Measurements from ENCODE around the gene ANKIB1. TPM values are rescaled to one million over a fixed set of nuclear protein-coding genes. Genes with fewer than 3 reads are reported as not detected.

The ANKIB1 gene
- total RNA-seq, 6 experiments from 2014 or later: 9.3 to 20.8 (median 15.0) TPM

DNA sequence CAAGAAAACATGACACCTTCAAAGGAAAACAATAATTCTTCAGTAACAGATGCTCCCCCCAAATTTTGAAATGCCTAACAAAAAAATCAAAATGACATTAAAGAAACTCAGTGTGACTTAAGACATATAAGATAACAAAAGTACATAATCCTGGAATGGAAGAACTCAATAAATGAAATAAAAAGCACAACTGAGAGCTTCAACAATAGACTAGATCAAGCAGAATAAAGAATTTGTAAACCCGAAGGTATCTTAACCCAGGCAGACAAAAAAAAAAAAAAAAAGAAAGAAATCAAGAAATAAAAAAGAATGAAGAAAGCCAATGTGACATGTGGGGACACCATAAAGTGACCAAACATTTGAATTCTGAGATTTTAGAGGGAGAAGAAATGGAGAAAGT lies 39.1 kb upstream of the ANKIB1 start:
- TF ChIP-seq POLR2A (IDR thresholded peaks at IDR 0.05): no peak
- TF ChIP-seq, protein P1, sequence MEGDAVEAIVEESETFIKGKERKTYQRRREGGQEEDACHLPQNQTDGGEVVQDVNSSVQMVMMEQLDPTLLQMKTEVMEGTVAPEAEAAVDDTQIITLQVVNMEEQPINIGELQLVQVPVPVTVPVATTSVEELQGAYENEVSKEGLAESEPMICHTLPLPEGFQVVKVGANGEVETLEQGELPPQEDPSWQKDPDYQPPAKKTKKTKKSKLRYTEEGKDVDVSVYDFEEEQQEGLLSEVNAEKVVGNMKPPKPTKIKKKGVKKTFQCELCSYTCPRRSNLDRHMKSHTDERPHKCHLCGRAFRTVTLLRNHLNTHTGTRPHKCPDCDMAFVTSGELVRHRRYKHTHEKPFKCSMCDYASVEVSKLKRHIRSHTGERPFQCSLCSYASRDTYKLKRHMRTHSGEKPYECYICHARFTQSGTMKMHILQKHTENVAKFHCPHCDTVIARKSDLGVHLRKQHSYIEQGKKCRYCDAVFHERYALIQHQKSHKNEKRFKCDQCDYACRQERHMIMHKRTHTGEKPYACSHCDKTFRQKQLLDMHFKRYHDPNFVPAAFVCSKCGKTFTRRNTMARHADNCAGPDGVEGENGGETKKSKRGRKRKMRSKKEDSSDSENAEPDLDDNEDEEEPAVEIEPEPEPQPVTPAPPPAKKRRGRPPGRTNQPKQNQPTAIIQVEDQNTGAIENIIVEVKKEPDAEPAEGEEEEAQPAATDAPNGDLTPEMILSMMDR (IDR thresholded peaks at IDR 0.05): no peak
- 80% methylated on average over 1 of the region's 1 CpG for WGBS (ENCODE audit: insufficient coverage, low coverage, low lambda C conversion rate, missing lambda C conversion rate)
- Histone ChIP-seq H3K4me1 (no peaks in the 10 kb centered on the region), H3K27me3 (no peaks in the 10 kb centered on the region), H3K36me3 (peaks cover 0 to 35% (median 8%) of the 10 kb centered on the region in 4 donors), H3K9me3 (no peaks in the 10 kb centered on the region), H3K4me3 (no peak overlapping the region), H3K27ac (no peak overlapping the region)
- ATAC-seq: no peak
- intact Hi-C loops (cut with DNase I): no loop called here
- no peak for DNase-seq

DNA sequence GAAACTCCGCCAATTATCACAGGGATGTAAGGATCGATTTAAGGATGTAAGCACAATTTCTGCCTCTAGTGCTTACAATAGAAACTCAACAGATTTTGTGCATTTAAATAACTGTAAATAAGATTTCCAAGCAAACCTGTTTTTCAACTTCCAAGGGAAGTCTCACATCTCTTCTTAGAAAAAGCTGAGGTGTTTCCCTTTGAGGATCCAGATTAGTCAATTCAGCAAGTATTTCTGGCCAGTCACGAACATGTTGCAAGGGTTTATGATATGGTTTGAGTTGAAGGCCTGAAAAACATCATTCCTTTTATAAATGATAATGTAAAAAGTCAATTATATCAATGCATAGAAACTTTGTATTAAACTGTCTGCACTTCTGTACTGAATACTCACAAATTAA lies 24.0 kb upstream of the ANKIB1 start:
- DNase-seq: no peak
- intact Hi-C loops (cut with DNase I): no loop called here
- ATAC-seq: no peak
- no peak overlapping the region for H3K4me3 ChIP-seq
- 92% methylated on average over 3 of the region's 3 CpGs for WGBS (ENCODE audit: insufficient coverage, low coverage, low lambda C conversion rate, missing lambda C conversion rate)
- H3K27me3 ChIP-seq: no peaks in the 10 kb centered on the region
- no peaks in the 10 kb centered on the region for H3K4me1 ChIP-seq
- TF ChIP-seq, protein P1 (IDR thresholded peaks at IDR 0.05): no peak
- no peak for TF ChIP-seq POLR2A (IDR thresholded peaks at IDR 0.05)
- no peak overlapping the region for H3K27ac ChIP-seq
- no peaks in the 10 kb centered on the region for H3K9me3 ChIP-seq
- peaks cover 0 to 87% (median 27%) of the 10 kb centered on the region in 4 donors for H3K36me3 ChIP-seq

DNA sequence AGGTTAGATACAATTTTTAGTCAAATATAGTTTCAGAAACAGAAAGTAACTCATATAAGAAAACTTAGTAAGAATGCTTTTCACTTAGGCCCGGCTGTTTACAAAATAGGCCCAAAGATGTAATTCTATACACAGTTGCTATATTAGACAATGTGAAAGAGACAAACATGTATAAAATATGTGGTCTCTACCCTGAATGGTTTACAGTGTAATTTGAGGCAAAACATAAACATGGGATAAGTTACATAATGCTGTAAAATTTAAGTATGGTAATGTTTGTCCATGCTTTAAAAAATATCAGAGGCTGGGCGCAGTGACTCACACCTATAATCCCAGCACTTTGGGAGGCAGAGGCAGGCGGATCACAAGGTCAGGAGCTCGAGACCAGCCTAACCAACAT lies 18.8 kb upstream of the ANKIB1 start:
- DNase-seq: no peak
- H3K4me1 ChIP-seq: no peaks in the 10 kb centered on the region
- intact Hi-C loops (cut with DNase I): no loop called here
- 89% methylated on average over 3 of the region's 4 CpGs for WGBS (ENCODE audit: insufficient coverage, low coverage, low lambda C conversion rate, missing lambda C conversion rate)
- TF ChIP-seq, protein P1 (IDR thresholded peaks at IDR 0.05): no peak
- TF ChIP-seq POLR2A (IDR thresholded peaks at IDR 0.05): no peak
- no peak overlapping the region for H3K27ac ChIP-seq
- H3K27me3 ChIP-seq: no peaks in the 10 kb centered on the region
- peaks cover 0 to 44% (median 12%) of the 10 kb centered on the region in 4 donors for H3K36me3 ChIP-seq
- H3K4me3 ChIP-seq: no peak overlapping the region
- no peak for ATAC-seq
- H3K9me3 ChIP-seq: no peaks in the 10 kb centered on the region

DNA sequence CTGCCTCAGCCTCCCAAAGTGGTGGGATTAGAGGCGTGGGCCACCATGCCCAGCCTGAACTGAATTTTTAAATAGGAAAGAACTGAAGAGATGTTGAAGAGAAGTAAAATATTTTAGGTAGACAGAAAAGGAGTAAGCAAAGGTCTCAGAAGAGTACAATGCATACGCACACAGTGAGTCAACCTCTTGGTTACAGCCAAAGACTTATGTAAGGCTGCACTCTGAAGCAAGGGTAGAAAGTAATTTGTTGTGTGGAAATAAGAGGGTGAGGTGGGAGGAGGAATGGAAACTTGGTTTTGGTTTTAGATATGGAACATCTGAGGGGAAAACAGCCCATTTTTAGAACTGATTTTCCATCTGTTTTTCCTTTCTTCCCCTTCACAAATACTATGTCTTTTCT lies 17.7 kb upstream of the ANKIB1 start:
- no peak overlapping the region for H3K27ac ChIP-seq
- intact Hi-C loops (cut with DNase I): no loop called here
- no peak overlapping the region for H3K4me3 ChIP-seq
- ATAC-seq (no peak), DNase-seq (no peak)
- H3K4me1 ChIP-seq: no peaks in the 10 kb centered on the region
- H3K36me3 ChIP-seq: peaks cover 0 to 43% (median 11%) of the 10 kb centered on the region in 4 donors
- H3K27me3 ChIP-seq: no peaks in the 10 kb centered on the region
- no peak for TF ChIP-seq POLR2A (IDR thresholded peaks at IDR 0.05)
- TF ChIP-seq, protein P1 (IDR thresholded peaks at IDR 0.05): no peak
- no peaks in the 10 kb centered on the region for H3K9me3 ChIP-seq
- WGBS (ENCODE audit: insufficient coverage, low coverage, low lambda C conversion rate, missing lambda C conversion rate): 100% methylated on average over 2 of the region's 2 CpGs

DNA sequence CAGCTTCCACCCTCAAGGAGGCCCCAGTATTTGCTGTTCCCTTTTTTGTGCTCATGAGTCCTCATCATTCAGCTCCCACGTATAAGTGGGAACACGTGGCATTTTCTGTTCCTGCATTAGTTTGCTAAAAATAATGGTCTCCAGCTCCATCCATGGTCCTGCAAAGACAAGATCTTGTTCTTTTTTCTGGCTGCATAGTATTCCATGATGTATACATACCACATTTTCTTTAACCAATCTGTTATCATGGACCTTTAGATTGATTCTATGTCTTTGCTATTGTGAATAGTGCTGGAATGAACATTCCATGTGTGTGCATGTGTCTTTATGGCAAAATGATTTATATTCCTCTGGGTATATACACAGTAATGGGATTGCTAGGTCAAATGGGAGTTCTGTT lies 17.0 kb upstream of the ANKIB1 start:
- 100% methylated on average over 1 of the region's 2 CpGs for WGBS (ENCODE audit: insufficient coverage, low coverage, low lambda C conversion rate, missing lambda C conversion rate)
- no peaks in the 10 kb centered on the region for H3K27me3 ChIP-seq
- ATAC-seq (no peak), DNase-seq (no peak)
- TF ChIP-seq, protein P1 (IDR thresholded peaks at IDR 0.05): no peak
- TF ChIP-seq POLR2A (IDR thresholded peaks at IDR 0.05): no peak
- no peaks in the 10 kb centered on the region for H3K9me3 ChIP-seq
- intact Hi-C loops (cut with DNase I): no loop called here
- no peaks in the 10 kb centered on the region for H3K4me1 ChIP-seq
- no peak overlapping the region for H3K27ac ChIP-seq
- no peak overlapping the region for H3K4me3 ChIP-seq
- peaks cover 0 to 47% (median 11%) of the 10 kb centered on the region in 4 donors for H3K36me3 ChIP-seq
